Sigmoid colon (tissue), 7 donors: ENCODE results near the gene MYMX. TPM values are rescaled to one million over a fixed set of nuclear protein-coding genes. Genes with fewer than 3 reads are reported as not detected.

Source experiments
- DNase-seq: peaks from one replicate; pipeline ENCODE4 v3.0.0-alpha.2; 2019
- H3K27ac ChIP-seq, 4 donors: fragments of 200-600 bp; sonication (generic); one replicate each; pipeline ENCODE4 v1.5.1; 2016 to 2019; ENCODE audit warnings: mild to moderate bottlenecking in 1 of 4
- H3K27me3 ChIP-seq, 3 donors: fragments of 200-600 bp; sonication (generic); one replicate each; pipeline ENCODE4 v1.5.1; 2019; ENCODE audit warnings: mild to moderate bottlenecking in 1 of 3
- H3K36me3 ChIP-seq, 4 donors: fragments of 200-600 bp; sonication (generic); one replicate each; pipeline ENCODE4 v1.5.1; 2016 to 2019
- H3K4me1 ChIP-seq, 4 donors: fragments of 200-600 bp; sonication (generic); one replicate each; pipeline ENCODE4 v1.5.1; 2017 to 2019
- H3K4me3 ChIP-seq, 4 donors: fragments of 200-600 bp; sonication (generic); one replicate each; pipeline ENCODE4 v1.5.1; 2017 to 2019; ENCODE audit warnings: mild to moderate bottlenecking in 2 of 4, moderate library complexity in 1 of 4
- H3K9me3 ChIP-seq, 4 donors: fragments of 200-600 bp in 3 of 4; sonication (generic) in 3 of 4; one replicate each; pipeline versions ENCODE4 v1.5.1 to v1.6.1; 2013 to 2019
- EP300 ChIP-seq, 4 donors: sonication (generic); formaldehyde crosslinking; IDR thresholded peaks; one replicate each; pipeline ENCODE4 v1.6.1; 2017; ENCODE audit warnings: antibody characterized with exemption in 4 of 4
- POLR2A ChIP-seq, 2 donors: fragments of 450-650 bp; IDR thresholded peaks; one replicate each; pipeline ENCODE4 v1.6.1; 2016; ENCODE audit warnings: antibody characterized with exemption in 2 of 2, mild to moderate bottlenecking in 2 of 2, moderate library complexity in 2 of 2
- POLR2AphosphoS5 ChIP-seq, 4 donors: sonication (generic); formaldehyde crosslinking; IDR thresholded peaks; one replicate each; pipeline ENCODE4 v1.6.1; 2017; ENCODE audit warnings: antibody characterized with exemption in 4 of 4
- WGBS, 2 donors: extraction: QIAGEN DNeasy Blood & Tissue Kit; methylation state at CpG; one replicate each; pipeline ENCODE4 v1.1.7; 2013; 5-methylcytosine and 5-hydroxymethylcytosine counted together
- intact Hi-C: fragments of 100-400 bp; cut with DNase I; formaldehyde crosslinking; loops from one replicate; pipeline ENCODE4 v1.15.1; 2023
- polyA plus RNA-seq, 3 donors: library from polyadenylated mRNA; stranded (reverse); fragments of 200-250 nt; gene quantifications; one replicate each; pipeline ENCODE4 v1.2.3, GENCODE V29; 2013
- total RNA-seq, 4 donors: library from RNA; depleted of rRNA; stranded (reverse); fragments of >200 nt; gene quantifications; one replicate each; pipeline ENCODE4 v1.1.0, GENCODE V29; 2016
- TF ChIP-seq, protein P1 (sequence below), 4 experiments: fragments of 450-650 bp in 3 of 4; fragments of 200-600 bp in 1 of 4; IDR thresholded peaks; one replicate each; pipeline ENCODE4 v1.5.1; 2016 to 2019; ENCODE audit warnings: antibody characterized with exemption in 4 of 4, mild to moderate bottlenecking in 3 of 4, moderate library complexity in 2 of 4
- donor health status: healthy with polysubstance abuse.
- donor health status: Bipolar disorder and iron deficiency.
- donor health status: healthy.

The MYMX gene
- total and polyA plus RNA-seq, 7 donors, result 0.28 TPM; not detected in 6

DNA sequence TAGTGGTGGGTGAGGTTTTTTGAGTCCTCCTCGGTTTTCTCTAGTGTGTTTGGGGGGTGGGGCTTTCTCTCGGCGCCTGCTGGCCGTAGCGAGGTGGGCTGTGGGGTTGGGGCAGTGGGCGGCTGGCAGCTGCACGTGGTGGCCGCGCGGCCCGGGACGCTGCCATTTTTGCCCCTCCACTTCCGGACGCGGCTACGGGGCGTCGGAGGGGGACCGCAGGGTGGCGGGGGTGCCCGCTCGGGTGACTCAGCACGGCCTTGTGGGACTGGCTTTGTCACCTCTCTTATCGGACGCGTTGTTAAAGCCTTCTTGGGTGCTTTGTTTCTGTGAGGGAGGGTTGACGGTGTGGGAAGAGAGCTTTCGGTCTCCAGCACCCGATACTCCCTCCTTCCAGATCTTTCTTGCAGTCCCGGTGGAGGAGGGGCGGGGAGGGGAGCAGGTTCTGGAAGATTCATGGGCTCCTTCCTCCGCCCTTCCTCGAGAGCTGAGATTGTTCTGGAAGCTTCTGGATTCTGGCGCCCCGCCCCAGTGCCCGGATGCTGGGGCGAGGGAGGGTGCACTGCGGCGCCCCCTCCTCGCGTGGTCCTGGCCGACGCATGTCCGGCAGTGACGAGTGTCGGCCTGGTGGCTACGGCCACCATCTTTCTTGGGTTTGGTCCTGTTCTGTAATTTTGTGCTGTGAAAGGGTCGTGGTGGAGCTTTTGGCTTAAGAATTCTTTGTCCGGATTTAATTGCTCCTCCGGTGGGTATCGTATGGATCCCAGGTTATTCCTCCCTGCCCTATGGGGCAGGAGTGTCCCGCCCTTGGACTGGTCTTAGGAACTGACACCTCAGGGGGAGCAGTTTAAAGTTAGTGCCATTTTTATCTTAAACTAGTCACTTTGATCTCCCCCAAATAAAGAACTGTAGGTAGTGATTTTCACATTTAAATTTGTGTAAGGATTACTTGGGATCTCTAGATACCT, 30.9 kb downstream of the MYMX start:
- intact Hi-C loops, result no loop called here
- peak; percentile 87 for DNase-seq
- H3K27me3 ChIP-seq, result no peaks in the 10 kb centered on the region
- TF ChIP-seq POLR2AphosphoS5 (IDR thresholded peaks at IDR 0.05), result peak in 3 of 4 donors; percentile 10 to 76 (median 29)
- peak in 1 of 4 donors; percentile 39 for TF ChIP-seq EP300 (IDR thresholded peaks at IDR 0.05)
- TF ChIP-seq, protein P1, sequence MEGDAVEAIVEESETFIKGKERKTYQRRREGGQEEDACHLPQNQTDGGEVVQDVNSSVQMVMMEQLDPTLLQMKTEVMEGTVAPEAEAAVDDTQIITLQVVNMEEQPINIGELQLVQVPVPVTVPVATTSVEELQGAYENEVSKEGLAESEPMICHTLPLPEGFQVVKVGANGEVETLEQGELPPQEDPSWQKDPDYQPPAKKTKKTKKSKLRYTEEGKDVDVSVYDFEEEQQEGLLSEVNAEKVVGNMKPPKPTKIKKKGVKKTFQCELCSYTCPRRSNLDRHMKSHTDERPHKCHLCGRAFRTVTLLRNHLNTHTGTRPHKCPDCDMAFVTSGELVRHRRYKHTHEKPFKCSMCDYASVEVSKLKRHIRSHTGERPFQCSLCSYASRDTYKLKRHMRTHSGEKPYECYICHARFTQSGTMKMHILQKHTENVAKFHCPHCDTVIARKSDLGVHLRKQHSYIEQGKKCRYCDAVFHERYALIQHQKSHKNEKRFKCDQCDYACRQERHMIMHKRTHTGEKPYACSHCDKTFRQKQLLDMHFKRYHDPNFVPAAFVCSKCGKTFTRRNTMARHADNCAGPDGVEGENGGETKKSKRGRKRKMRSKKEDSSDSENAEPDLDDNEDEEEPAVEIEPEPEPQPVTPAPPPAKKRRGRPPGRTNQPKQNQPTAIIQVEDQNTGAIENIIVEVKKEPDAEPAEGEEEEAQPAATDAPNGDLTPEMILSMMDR (IDR thresholded peaks at IDR 0.05), result no peak
- H3K4me3 ChIP-seq, result peak overlapping the region; percentile 68 to 98 (median 82)
- H3K36me3 ChIP-seq, result peaks cover 22 to 39% (median 38%) of the 10 kb centered on the region in 4 donors
- 0% methylated on average over 52 of the region's 52 CpGs for WGBS, 2 donors
- H3K4me1 ChIP-seq, result peaks cover 0 to 25% (median 24%) of the 10 kb centered on the region in 4 donors
- no peaks in the 10 kb centered on the region for H3K9me3 ChIP-seq
- H3K27ac ChIP-seq, result peak overlapping the region; percentile 96 to 99 (median 96)

DNA sequence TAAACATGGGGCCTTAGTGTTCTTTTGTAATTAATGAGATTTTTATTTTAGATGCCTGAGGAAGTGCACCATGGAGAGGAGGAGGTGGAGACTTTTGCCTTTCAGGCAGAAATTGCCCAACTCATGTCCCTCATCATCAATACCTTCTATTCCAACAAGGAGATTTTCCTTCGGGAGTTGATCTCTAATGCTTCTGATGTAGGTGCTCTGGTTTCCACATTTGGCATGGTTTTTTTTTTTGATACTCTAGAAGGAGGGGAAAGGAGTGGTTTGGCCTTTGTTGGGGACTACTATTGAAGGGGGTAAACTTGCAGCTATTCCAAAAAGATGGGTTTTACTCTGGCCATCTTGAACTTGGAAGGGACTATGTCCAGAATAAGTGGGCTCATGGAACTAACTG, 31.9 kb downstream of the MYMX start:
- 20 to 32% methylated on average over 1 of the region's 1 CpG for WGBS, 2 donors
- intact Hi-C loops, result no loop called here
- H3K4me1 ChIP-seq, result peaks cover 0 to 25% (median 24%) of the 10 kb centered on the region in 4 donors
- peak overlapping the region; percentile 68 to 98 (median 82) for H3K4me3 ChIP-seq
- H3K9me3 ChIP-seq, result no peaks in the 10 kb centered on the region
- TF ChIP-seq, protein P1 (IDR thresholded peaks at IDR 0.05), result no peak
- TF ChIP-seq POLR2AphosphoS5 (IDR thresholded peaks at IDR 0.05) (no peak), EP300 (IDR thresholded peaks at IDR 0.05) (no peak), POLR2A (IDR thresholded peaks at IDR 0.05) (no peak)
- H3K36me3 ChIP-seq, result peaks cover 30 to 49% (median 48%) of the 10 kb centered on the region in 4 donors
- H3K27ac ChIP-seq, result peak overlapping the region; percentile 96 to 99 (median 96)
- no peak for DNase-seq
- H3K27me3 ChIP-seq, result no peaks in the 10 kb centered on the region

DNA sequence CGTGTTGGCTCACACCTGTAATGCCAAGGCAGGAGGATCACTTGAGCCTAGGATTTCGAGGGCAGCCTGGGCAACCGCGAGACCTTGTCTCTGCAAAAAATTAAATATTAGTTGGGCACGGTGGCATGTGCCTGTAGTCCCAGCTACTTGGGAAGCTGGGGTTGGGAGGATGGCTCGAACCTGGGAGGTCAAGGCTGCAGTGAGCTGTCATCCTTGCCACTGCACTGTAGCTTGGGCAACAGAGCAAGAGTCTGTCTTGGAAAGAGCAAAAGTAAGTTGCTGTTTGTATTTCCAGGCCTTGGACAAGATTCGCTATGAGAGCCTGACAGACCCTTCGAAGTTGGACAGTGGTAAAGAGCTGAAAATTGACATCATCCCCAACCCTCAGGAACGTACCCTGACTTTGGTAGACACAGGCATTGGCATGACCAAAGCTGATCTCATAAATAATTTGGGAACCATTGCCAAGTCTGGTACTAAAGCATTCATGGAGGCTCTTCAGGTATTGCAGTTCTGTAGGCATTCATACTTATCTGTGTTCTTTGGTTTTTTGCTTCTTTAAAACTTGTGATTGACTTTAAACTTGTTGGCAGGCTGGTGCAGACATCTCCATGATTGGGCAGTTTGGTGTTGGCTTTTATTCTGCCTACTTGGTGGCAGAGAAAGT, 32.5 kb downstream of the MYMX start:
- H3K4me1 ChIP-seq, result peaks cover 0 to 29% (median 25%) of the 10 kb centered on the region in 4 donors
- TF ChIP-seq POLR2AphosphoS5 (IDR thresholded peaks at IDR 0.05) (no peak), POLR2A (IDR thresholded peaks at IDR 0.05) (no peak), EP300 (IDR thresholded peaks at IDR 0.05) (no peak)
- TF ChIP-seq, protein P1 (IDR thresholded peaks at IDR 0.05), result no peak
- no peak overlapping the region for H3K4me3 ChIP-seq
- peak overlapping the region in 3 of 4 donors; percentile 0 to 96 (median 96) for H3K27ac ChIP-seq
- intact Hi-C loops, result no loop called here
- 80 to 83% methylated on average over 9 of the region's 9 CpGs for WGBS, 2 donors
- H3K27me3 ChIP-seq, result no peaks in the 10 kb centered on the region
- peaks cover 36 to 55% (median 52%) of the 10 kb centered on the region in 4 donors for H3K36me3 ChIP-seq
- no peaks in the 10 kb centered on the region for H3K9me3 ChIP-seq
- DNase-seq, result no peak

DNA sequence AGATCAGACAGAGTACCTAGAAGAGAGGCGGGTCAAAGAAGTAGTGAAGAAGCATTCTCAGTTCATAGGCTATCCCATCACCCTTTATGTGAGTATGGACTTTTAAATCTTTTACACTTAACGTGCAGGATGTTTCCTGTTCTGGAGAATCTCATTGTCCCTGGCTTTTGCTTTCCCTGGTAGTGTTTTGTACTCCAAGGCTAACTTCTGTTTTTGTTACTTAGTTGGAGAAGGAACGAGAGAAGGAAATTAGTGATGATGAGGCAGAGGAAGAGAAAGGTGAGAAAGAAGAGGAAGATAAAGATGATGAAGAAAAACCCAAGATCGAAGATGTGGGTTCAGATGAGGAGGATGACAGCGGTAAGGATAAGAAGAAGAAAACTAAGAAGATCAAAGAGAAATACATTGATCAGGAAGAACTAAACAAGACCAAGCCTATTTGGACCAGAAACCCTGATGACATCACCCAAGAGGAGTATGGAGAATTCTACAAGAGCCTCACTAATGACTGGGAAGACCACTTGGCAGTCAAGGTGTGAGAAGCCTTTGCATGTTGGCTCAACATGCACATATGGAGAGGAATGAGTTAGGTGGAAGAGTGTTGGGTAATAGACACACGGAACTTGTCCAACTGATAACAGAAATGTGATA, 33.5 kb downstream of the MYMX start:
- Histone ChIP-seq H3K4me1 (peaks cover 0 to 31% (median 25%) of the 10 kb centered on the region in 4 donors), H3K27ac (no peak overlapping the region), H3K9me3 (no peaks in the 10 kb centered on the region), H3K27me3 (no peaks in the 10 kb centered on the region), H3K36me3 (peaks cover 46 to 65% (median 62%) of the 10 kb centered on the region in 4 donors), H3K4me3 (no peak overlapping the region)
- no peak for TF ChIP-seq POLR2A (IDR thresholded peaks at IDR 0.05)
- TF ChIP-seq POLR2AphosphoS5 (IDR thresholded peaks at IDR 0.05), result no peak
- no peak for TF ChIP-seq EP300 (IDR thresholded peaks at IDR 0.05)
- TF ChIP-seq, protein P1 (IDR thresholded peaks at IDR 0.05), result no peak
- no peak for DNase-seq
- 62 to 77% methylated on average over 6 of the region's 6 CpGs for WGBS, 2 donors
- intact Hi-C loops, result no loop called here
